NCI-H1417 (cell line): ENCODE data around the gene DDX49.
A peak's percentile ranks its signal among the peaks of the same experiment; 100 is the strongest.
"Not testable (repeated sequence)": the region's sequence is repeated elsewhere in the genome, so short reads cannot be mapped to it uniquely, and the experiment has no call there.

Source experiments
- DNase-seq, 3 experiments: peaks; one replicate each; lab custom pipeline; 2025; lab: John Stamatoyannopoulos, UW

The DDX49 gene

DNA sequence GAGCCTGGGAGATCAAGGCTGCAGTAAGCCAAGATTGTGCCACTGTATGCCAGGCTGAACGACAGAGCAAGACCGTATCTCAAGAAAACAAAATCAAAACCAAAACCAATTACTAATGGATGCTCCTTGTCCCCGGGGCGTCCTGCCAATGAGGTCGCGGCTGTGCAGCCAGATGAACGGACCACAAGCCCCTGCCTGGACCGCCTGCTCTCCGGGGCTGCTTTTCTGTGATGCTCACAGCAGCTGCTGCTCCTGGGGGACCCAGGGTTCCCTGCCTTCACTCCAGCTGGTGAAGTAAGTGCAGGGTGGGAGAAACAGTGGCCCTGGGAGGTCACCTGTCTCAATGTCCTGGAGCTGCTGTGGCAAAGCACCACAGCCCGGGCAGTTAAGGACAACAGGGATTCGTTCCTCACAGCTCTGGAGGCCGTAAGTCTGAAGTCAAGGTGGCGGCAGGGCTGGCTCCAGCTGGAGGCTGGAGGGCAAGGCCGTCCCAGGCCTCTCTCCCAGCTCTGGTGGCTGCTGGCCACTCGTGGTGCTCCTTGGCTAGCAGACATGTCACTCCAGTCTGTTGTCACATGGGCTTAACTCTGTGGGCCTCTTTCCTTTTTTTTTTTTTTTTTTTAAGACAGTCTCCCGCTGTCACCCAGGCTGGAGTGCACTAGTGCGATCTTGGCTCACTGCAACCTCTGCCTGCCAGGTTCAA is 10.4 kb upstream of the DDX49 start:
- no peak for DNase-seq

DNA sequence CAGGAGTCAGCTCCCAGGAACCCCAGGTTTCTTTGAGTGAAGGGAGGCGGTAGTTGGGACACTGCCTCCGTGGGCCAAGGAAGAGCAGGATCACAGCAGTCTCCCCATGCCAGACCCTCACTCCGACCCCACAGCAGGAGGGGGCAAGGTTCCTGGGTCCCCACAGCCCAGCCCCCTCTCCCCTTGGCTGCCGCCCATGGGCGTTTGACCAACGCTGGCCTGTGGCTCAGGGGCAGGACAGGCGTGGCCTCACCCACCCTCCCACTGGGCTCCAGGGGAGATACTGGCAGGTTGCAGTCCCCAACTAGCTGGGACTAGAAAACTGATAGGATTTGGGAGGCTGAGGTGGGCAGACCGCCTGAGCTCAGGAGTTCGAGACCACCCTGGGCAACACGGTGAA is 9.5 kb upstream of the DDX49 start:
- no peak for DNase-seq

DNA sequence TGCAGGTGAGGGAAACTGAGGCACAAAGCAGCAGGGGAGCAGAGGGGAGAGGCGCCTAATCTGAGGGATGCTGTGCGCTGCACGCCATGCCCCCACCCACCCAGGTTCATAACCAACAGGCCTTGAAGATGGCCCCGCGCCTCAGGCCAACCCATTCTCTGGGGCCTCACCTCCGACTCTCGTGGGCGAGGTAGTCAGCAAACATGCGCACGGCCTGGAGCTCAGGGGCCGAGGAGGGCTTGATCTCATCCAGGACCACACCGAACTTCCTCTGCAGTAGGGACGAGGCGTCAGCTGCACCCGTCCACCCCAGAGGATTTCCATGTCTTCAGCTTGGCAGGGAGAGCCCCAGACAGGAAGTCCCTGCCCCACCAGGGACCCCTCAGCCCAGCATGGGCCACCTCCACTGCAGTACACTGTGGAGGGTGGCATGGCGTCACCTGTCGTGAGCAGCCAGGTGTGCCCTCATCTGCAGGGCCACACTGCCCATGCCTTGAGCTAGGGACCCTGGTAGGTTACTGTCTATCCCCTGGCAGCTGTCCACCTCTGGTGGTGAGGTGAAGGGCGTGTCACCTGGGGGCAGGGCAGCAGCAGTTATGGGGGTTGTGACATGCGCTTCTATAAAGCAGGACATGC is 8.6 kb upstream of the DDX49 start:
- no peak for DNase-seq

DNA sequence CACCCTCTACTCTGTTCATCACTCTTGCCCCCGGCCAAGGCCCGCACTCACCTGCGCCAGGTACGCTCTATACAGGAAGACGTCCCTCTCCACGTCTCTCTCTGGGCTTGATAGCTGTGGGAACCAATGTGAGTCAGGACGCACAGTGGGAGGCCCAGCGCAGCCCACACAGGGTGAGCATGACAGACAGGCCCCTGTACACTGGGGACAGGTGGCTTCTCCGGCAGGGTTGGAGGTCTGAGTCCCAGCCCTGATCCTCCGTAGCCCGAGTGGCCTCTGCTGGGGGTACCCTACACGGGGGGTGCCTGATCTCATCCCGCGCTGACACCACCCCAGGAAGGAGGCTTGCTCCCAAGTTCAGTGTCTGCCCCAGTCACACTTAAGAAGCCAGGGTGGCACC is 6.6 kb upstream of the DDX49 start:
- no peak for DNase-seq

DNA sequence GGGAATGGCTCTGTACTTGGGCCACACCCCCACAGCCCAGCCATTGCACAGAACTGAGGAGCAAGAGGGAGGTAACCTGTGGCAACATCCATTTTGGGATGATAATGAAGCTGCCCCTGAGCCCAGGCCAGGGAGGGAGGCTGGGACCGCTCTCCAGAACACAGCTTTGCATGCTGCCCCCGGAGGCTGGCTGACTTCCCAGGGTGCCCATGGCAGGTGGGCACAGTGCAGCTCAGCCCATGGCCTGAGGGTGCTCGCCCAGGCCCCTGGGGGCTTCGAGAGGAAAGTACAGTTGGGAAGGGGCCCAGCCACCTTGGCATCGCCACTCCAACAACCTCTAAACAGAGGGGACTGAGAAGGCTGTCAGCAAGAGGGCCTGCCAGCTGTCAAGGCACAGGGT is 6.0 kb upstream of the DDX49 start:
- no peak for DNase-seq

DNA sequence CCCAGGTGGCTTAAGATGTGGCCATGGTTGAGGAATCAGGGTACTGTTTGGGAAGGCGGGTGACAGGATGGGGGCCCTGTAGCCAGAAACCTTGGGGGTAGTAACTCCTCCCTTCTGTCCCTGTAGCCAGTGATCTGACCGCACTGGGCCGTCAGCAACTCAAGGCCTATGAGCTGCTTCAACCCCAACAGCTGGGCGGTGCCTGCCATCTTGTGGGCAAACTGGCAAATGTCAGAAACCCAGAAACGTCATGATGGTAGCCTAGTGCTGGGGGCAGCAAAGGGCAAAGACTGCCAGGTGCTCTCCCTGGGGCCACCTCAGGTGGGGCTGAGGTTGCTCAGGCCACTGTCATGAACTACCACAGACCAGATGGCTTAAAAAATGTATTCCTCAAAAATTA is 3.9 kb upstream of the DDX49 start:
- peak in 2 of 3 experiments; percentile 5 to 56 for DNase-seq

DNA sequence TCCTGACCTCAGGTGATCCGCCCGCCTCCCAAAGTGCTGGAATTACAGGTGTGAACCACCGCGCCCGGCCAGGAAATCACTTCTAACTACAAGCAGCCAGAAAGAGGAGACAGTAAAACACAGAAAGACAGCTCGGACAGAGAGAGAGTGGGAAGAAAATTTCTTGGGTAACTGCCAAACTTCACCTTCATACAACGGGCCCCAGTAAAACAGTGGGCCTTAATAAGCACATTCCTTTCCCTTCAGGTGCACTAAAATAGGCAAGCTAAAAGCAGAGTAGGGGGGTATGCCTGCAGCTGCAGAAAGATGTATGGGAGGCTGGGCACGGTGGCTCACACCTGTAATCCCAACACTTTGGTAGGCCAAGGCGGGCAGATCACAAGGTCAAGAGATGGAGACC is 1.9 kb upstream of the DDX49 start:
- not testable (repeated sequence) for DNase-seq

DNA sequence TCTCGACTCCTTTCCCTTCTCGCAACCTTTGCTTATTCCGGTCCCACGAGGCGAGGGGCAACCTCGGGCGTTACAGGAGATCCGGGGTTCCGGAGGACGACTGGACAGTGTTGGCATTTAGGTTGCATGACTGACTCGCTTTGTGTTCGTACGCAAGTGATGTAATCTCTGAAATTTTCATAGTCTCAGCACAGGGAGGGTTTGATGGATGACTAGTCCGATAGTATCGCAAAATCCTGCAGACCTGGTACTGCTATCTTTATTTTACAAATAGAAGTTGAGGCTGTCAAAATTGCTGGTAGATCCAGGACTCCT is 342 bp downstream of the DDX49 start:
- no peak for DNase-seq

DNA sequence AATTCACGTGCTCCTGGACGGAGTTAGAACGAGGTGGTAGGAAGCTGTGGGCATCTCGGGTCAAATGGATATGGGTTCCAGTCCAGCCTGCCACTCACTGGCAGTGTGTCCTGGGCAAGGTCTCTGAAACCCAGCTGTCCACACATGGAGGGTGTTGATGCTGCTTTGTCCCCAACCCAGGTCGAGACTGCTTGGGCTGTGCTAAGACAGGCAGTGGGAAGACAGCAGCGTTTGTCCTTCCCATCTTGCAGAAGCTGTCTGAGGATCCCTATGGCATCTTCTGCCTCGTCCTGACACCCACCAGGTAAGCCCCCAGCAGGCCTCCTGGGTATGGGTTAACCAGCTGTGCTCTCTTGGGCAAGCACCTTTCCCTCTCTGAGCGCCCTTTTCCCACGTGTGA is 885 bp downstream of the DDX49 start:
- no peak for DNase-seq

DNA sequence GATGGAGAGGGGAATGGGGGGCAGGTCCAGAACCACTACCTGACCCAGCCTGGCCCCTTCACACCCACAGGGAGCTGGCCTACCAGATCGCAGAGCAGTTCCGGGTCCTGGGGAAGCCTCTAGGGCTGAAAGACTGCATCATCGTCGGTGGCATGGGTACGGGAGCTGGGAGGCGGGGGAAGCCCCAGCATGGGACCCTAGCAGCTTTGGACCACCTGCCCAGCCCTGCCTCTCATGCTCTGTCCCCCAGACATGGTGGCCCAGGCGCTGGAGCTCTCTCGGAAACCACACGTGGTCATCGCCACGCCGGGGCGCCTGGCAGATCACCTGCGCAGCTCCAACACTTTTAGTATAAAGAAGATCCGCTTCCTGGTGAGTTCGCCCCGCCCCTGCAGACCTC is 2.1 kb downstream of the DDX49 start:
- no peak for DNase-seq

DNA sequence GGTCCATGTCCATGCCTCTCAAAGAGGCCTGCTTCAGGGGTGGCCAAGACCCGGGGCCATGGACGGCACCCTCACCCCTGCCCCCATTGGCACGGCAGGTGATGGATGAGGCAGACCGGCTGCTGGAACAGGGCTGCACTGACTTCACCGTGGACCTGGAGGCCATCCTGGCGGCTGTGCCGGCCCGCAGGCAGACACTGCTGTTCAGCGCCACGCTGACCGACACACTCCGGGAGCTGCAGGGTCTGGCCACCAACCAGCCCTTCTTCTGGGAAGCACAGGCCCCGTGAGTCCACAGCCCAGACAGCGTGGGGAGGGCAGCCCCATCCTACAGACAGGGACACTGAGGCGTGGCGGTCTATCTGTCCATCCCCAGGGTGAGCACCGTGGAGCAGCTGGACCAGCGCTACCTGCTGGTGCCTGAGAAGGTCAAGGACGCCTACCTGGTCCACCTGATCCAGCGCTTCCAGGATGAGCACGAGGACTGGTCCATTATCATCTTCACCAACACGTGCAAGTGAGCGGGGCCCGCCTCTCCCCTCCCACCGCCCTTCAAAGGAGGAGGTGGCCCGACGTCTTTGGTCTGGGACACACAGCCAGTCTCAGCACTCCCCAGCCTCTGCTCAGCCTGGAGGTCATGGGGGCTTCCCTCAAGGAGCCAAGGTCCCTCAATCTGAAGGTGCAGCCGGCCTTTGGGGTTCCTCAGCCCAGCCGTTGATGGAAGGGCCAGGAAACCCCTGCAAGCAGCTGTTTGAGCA is 2.9 kb downstream of the DDX49 start:
- DNase-seq: no peak

DNA sequence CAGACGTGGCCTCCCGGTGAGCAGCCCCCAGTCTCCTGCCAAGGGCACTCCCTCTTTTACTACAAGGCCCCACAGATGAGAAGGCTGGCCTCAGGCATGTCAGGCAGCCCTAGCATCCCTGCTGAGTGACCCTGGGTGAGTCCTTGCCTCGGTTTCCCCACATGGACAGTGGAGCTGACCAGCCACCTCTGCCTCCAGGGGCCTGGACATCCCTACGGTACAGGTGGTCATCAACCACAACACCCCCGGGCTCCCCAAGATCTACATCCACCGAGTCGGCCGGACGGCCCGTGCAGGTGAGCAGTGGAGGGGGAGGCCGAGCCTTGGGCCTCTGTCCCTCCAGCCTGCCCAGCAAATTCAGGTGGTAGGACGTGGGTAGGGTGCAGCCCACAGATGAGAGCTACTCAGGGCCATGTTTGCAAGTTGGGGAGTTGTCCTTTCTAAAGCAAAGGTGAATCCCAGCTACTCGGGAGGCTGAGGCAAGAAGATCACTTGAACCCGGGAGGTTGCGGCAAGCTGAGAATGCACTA is 5.2 kb downstream of the DDX49 start:
- DNase-seq: no peak

DNA sequence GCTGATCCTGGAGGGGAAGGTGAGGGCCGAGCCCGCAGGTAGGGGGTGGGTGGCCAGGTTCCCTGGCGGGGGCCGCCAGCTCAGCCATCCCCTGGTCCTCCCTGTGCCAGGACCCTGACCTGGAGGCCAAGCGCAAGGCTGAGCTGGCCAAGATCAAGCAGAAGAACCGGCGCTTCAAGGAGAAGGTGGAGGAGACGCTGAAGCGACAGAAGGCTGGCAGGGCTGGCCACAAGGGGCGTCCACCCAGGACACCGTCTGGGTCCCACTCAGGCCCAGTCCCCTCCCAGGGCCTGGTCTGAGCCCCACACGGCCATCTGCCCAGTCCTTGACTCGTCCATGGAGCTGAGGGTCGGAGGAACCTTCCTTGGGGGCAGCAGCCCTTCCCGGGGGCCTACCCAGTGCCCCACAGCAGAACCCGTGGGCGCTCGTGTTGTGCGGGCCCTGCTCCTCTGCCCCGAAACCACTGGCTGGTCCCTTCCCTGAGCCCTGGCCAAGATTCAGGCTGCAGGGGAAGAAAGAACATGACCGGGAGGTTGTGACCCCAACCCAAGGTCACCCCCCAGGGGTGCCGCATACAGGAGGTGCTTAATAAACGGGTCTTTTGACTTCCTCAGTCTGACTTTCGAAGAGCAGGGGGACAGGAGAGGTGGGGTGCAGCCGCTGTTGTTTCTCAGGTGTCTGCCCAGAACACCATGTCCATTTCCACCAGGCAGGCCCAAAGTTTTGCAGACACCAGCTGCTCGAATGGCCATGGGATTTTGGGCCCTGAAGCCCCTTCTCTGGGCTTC is 8.7 kb downstream of the DDX49 start:
- no peak for DNase-seq

DNA sequence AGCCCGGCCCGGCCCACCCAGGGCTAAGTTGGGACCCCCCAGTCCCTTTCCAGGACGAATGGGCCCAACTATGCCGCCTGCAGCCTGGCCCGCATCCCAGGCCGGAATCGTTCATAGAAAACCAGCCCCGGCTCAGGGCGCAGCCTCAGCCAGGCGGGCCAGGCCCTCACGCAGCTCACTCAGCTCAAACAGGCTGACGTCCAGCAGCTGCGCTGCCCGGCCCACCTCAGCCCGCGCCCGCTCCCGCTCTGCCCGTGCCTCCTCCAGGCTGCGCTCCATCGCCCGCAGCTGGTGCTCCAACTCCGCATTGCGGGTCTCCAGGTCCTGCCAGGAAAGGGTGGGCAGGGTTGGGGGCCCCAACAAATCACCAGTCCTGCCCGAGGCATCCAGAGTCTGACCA is 9.8 kb downstream of the DDX49 start:
- no peak for DNase-seq

DNA sequence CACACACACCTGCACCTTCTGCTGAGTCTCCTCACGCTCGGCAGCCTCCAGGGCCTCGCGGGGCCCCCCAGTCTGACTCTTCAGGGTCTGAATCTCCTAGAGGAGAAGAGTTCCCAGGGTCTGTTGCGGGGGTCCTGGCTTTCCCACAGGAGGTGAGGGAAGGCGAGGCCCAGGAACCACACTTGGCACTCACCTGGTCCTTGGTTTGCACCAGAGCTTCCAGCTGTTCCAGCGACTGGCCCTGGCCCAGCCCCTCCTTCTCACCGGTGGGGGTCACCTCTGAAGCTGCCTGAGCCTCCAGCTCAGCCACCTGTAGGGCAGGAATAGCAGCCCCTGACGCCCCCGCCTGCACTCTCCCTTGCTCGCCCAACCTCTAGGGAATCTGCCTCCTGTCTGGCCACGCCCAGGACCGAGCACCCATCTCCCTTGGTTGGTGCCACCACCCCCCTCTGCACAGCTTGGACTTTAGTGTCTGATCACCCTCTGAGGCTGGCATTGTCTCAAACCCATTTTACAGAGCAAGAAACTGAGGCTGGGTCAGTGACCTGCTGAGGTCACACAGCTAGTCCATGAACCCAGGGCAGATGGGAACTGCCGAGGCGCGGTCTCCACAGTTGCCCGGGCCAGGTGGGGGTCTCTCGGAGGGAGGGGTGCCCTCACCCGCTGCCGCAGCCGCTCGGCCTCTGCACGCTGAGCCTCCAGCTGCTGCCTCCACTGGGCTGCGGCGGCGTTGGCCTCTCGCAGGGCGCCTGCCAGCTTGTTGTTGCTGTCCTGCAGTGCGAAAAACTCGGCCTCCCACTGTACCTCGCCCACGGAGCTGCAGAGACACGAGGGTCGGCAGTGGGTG is 12.0 kb downstream of the DDX49 start:
- no peak for DNase-seq

DNA sequence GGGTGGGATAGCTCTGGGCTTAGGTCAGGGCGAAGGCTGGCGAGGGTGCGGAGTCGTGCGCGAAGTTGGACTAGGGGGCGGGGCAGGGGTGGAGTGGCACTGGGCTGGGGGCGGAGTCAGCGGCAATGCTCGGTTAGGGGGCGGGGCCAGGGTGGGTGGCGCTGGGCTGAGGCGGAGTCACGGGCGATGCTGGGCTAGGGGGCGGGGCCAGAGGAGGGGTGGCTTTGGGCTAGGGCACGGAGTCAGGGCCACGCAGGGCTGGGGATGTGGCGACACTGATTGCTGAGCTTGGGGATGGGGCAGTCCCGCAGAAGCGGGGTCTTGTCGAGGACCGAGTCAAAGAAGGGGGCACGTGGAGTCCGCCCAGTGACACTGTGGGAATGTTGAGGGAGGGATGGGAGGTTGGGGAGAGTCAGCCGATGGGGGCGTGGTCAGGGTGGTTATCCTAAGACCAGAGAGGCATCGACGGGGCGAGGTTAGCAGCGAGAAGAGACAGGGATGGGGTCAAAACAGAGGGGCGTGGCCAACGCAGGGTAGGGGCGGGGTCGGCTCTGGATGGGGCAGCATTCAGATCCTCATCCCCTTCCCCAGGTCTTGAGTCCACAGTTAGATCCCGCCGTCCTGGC is 12.8 kb downstream of the DDX49 start:
- DNase-seq: peak in 2 of 3 experiments; percentile 15 to 21

DNA sequence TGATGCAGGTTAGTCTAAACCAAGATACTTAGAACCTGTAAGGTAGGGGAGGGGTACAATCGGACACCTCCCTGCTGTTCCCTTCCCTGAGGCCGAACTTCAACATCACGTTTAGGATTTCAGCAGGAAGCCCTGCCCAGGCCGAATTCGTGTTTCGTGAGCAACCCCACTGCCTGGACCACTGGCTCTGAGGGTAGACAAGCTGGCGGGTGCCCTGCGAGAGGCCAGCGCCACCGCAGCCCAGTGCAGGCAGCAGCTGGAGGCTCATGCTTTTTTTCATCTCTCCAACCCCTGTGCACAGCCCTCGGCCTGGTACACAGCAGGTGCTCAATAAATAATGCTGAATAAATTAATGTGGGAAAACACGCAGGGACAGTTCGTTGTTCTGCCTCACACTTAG is 13.8 kb downstream of the DDX49 start:
- no peak for DNase-seq

DNA sequence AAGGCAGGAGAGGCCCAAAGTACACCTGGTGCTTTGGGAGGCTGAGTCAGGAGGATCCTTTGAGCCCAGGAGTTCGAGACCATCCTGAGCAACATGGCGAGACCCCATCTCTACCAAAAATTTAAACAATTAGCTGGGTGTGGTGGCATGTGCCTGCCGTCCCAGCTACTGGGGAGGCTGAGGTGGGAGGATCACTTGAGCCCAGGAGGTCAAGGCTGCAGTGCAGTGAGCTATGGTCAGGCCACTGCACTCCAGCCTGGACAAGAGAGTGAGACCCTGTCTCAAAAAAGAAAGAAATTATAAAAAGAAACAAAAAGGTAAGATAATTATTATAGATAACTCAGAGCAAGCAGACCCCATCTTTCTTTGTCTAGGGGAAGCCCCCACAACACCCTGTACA is 19.6 kb downstream of the DDX49 start:
- DNase-seq: no peak

DNA sequence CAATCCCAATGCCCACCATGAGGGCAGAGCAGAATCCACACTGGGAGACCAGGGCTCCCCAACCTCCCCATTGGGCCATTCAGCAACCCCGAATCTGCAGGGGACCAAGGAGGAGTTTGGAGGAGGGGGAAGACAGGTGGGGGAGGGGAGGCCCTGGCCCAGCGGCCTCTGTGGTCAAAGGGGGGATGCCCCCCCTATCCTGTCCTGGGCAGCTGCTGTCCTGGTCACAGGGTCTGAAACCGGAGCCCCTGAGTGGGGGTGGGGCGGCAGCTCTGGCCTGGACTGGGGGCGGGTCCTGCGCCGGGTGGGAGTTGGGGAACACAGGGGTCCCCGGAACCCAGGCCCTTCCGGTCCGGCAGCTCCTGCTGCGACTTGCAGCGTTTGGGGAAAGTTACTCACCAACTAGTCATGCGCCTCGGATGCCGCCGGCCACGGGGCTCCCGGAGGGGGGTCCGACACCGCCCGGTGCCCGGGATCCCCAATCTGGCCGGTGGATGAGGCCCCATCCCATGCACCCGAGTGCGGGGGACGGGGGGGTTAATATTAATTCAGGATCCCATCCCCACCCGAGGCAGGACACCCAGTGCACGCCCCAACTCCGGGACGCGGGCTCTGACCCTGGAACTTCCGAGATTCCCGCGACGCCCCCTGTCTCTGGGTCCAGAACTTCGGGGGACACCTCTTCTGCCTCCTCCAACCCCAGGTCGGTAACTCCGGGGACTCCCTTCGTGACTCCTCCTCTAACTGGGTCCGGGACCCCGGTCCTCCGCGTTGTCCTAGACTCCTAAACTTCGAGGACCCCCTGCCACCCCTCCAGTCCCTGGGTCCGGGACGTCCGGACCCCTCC is 20.6 kb downstream of the DDX49 start:
- peak in 1 of 3 experiments; percentile 4 for DNase-seq
